ENCODE data around the gene FAM3A. TPM values are rescaled to one million over a fixed set of nuclear protein-coding genes. Genes with fewer than 3 reads are reported as not detected.
A peak's percentile ranks its signal among the peaks of the same experiment; 100 is the strongest.

The FAM3A gene
- total and polyA plus RNA-seq, 2 experiments from 2014 or later: 12.0 to 16.5 TPM

DNA sequence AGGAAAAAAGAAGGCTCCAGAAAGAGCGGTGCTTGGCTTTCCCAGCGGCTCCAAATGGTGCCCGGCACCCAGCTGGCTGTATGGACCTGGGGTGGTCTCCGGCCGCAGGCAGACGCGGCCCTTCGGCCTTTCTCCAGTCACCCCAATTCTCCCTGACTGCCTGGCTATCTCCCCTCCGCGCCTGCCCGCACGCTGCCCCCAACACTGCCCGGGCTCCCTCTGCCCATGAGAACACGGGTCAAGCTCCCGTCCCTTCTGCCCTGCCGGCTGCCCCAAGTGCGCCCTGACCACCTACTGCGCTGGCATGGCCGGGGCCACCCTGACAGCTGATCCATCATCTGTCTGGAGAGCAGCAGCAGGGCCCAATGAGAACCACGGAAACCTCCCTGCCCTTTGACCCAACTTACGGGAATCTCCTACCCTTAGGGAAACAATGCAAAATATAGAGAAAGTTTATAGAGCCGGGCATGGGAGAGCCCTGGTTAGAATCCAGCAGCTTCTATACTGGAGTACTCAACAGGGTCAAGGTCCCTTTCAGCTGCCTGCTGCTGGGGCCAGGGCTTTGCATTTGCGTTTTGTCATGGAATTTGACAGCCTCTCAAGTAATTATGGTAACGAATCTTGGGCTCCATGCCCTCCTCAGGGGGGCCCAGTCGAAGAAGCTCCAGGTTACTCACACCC, 1.2 kb upstream of the FAM3A start:
- H3K36me3 Mint-ChIP-seq (ENCODE audit: low read depth): no peaks in the 10 kb centered on the region
- Histone ChIP-seq H3K27ac (ENCODE audit: low read depth) (peak overlapping the region; percentile 90), H4K20me1 (replicated peaks; ENCODE audit: insufficient read depth) (no peaks in the 10 kb centered on the region), H3F3A (replicated peaks; ENCODE audit: low read depth) (0 out of 2 replicates have a peak, but pooled peaks cover 4% of the 10 kb centered on the region), H3K27me3 (ENCODE audit: insufficient read depth) (peaks cover 8% of the 10 kb centered on the region; the same call in 1 of the 2 replicates), H3K4me3 (peak overlapping the region; percentile 50), H3K4me1 (ENCODE audit: insufficient read depth) (peaks cover 10% of the 10 kb centered on the region), H3K36me3 (ENCODE audit: insufficient read depth) (no peaks in the 10 kb centered on the region), H3K79me2 (replicated peaks; ENCODE audit: insufficient read depth) (no peaks in the 10 kb centered on the region), H3K9me2 (ENCODE audit: insufficient read depth) (no peaks in the 10 kb centered on the region), H3K4me2 (peak overlapping the region; percentile 78), H2AFZ (no peak overlapping the region)
- H3K9me3 Mint-ChIP-seq: no peaks in the 10 kb centered on the region
- DNase-seq (ENCODE audit: low spot score) (peak; percentile 21), ATAC-seq (peak; percentile 46)
- H3K27ac Mint-ChIP-seq: no peak overlapping the region
- no peak for TF ChIP-seq POLR2AphosphoS5 (IDR thresholded peaks at IDR 0.05; ENCODE audit: low read depth)
- TF ChIP-seq NANOG (IDR thresholded peaks at IDR 0.05; ENCODE audit: borderline replicate concordance): no peak
- peak overlapping the region; percentile 79 for H3K4me3 Mint-ChIP-seq
- H3K4me1 Mint-ChIP-seq: peaks cover 14% of the 10 kb centered on the region
- peaks cover 17% of the 10 kb centered on the region for H3K27me3 Mint-ChIP-seq (ENCODE audit: insufficient read depth, low read depth, poor library complexity)

DNA sequence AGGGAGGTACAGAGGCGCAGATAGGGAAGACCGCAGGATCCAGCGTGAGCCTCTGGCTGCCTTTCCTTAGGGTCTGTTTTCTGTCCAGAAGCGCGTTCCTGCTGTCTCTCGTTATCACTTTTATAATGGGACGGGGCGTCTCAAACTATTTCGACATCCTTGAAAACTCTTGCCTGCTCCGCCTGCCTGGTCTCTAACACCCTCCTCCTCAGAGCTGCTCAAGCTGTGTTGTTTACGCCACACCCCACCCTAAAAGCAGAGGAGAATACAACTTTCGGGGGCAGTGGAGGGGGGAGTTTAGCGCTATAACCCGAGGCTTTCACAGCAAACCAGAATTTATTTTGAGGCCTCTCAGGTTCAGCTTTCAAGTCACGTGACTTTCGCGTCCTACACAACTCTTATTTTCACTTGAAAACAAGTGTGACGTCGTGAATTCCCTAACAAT, 646 bp upstream of the FAM3A start:
- Mint-ChIP-seq H3K4me3 (peak overlapping the region; percentile 79), H3K4me1 (peaks cover 14% of the 10 kb centered on the region), H3K9me3 (no peaks in the 10 kb centered on the region), H3K27me3 (ENCODE audit: insufficient read depth, low read depth, poor library complexity) (peaks cover 12% of the 10 kb centered on the region), H3K36me3 (ENCODE audit: low read depth) (no peaks in the 10 kb centered on the region), H3K27ac (peak overlapping the region; percentile 96)
- Histone ChIP-seq H2AFZ (no peak overlapping the region), H3K79me2 (replicated peaks; ENCODE audit: insufficient read depth) (no peaks in the 10 kb centered on the region), H3K36me3 (ENCODE audit: insufficient read depth) (no peaks in the 10 kb centered on the region), H3F3A (replicated peaks; ENCODE audit: low read depth) (0 out of 2 replicates have a peak, but pooled peaks cover 4% of the 10 kb centered on the region), H4K20me1 (replicated peaks; ENCODE audit: insufficient read depth) (no peaks in the 10 kb centered on the region), H3K4me3 (peak overlapping the region; percentile 50), H3K4me1 (ENCODE audit: insufficient read depth) (peaks cover 10% of the 10 kb centered on the region), H3K27ac (ENCODE audit: low read depth) (peak overlapping the region; percentile 90), H3K27me3 (ENCODE audit: insufficient read depth) (peaks cover 4% of the 10 kb centered on the region; the same call in 1 of the 2 replicates), H3K4me2 (peak overlapping the region; percentile 78), H3K9me2 (ENCODE audit: insufficient read depth) (no peaks in the 10 kb centered on the region)
- DNase-seq (ENCODE audit: low spot score) (peak; percentile 81), ATAC-seq (peak; percentile 30)
- peak; percentile 41; the same call in 1 of the 2 replicates for TF ChIP-seq CREB1 (CRISPR knock-in tag; IDR thresholded peaks at IDR 0.05; ENCODE audit: low read depth)
- no peak for TF ChIP-seq EZH2phosphoT487 (IDR thresholded peaks at IDR 0.05; ENCODE audit: unreplicated experiment)

DNA sequence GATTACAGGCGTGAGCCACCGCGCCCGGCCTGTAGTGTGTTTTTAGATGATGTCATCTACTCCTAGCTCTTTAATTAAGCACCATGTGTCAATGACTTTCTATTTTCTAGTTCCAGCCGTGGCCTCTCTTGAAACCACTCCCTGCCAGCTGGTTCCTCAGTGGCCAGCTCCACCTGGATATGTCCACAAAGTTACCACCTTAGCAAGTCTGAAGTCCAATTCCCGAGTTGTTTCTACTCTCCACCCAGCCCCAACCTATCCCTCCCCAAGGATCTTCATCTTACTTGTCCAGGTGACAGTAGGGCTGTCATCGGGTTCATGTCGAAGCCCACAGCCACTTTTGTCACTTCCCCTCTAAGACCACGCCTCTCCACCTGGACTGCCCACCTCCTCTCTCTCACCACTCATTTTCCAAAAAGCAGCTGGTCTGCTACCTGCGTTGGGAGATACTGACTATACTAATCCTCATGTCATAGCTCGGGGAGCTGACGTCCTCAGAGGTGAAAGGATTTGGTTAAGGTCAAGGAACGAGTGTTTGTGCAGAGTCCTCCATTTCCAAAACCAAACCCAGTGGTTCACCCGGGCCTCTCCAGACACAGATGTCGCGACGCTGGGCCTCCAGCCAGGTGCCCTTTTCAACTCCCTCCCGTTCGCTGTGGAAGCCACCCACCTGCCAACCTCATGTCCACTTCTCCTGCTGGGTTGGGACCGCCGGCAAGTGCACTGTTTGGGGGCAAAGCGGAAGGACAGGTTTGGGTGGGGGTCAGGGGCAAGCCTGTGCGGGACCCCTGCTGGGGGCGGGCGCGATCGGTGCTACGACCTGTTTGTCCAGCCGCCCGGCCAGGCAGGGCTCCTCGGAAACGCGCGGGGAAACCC, 704 bp downstream of the FAM3A start:
- no peak overlapping the region for H2AFZ ChIP-seq
- H3K36me3 ChIP-seq (ENCODE audit: insufficient read depth): no peaks in the 10 kb centered on the region
- Mint-ChIP-seq H3K27ac (no peak overlapping the region), H3K36me3 (ENCODE audit: low read depth) (no peaks in the 10 kb centered on the region), H3K4me3 (peak overlapping the region; percentile 74), H3K4me1 (peaks cover 14% of the 10 kb centered on the region), H3K27me3 (ENCODE audit: insufficient read depth, low read depth, poor library complexity) (peaks cover 12% of the 10 kb centered on the region), H3K9me3 (no peaks in the 10 kb centered on the region)
- DNase-seq (ENCODE audit: low spot score): no peak
- peak overlapping the region; percentile 76 for H3K4me2 ChIP-seq
- no peak overlapping the region for H3K27ac ChIP-seq (ENCODE audit: low read depth)
- no peaks in the 10 kb centered on the region for H4K20me1 ChIP-seq (replicated peaks; ENCODE audit: insufficient read depth)
- peaks cover 4% of the 10 kb centered on the region; the same call in 1 of the 2 replicates for H3K27me3 ChIP-seq (ENCODE audit: insufficient read depth)
- ATAC-seq: no peak
- no peaks in the 10 kb centered on the region for H3K79me2 ChIP-seq (replicated peaks; ENCODE audit: insufficient read depth)
- no peaks in the 10 kb centered on the region for H3K9me2 ChIP-seq (ENCODE audit: insufficient read depth)
- peak overlapping the region; percentile 69 for H3K4me3 ChIP-seq
- H3K4me1 ChIP-seq (ENCODE audit: insufficient read depth): peaks cover 10% of the 10 kb centered on the region
- 0 out of 2 replicates have a peak, but pooled peaks cover 4% of the 10 kb centered on the region for H3F3A ChIP-seq (replicated peaks; ENCODE audit: low read depth)
- TF ChIP-seq JUNB (IDR thresholded peaks at IDR 0.05; ENCODE audit: unreplicated experiment) (no peak), STAT1 (IDR thresholded peaks at IDR 0.05; ENCODE audit: unreplicated experiment) (no peak), POLR2AphosphoS5 (IDR thresholded peaks at IDR 0.05; ENCODE audit: low read depth) (no peak), ZNF114 (CRISPR knock-in tag; IDR thresholded peaks at IDR 0.05) (no peak), EZH2phosphoT487 (IDR thresholded peaks at IDR 0.05; ENCODE audit: unreplicated experiment) (no peak), NANOG (IDR thresholded peaks at IDR 0.05; ENCODE audit: borderline replicate concordance) (no peak), CREB1 (CRISPR knock-in tag; IDR thresholded peaks at IDR 0.05; ENCODE audit: low read depth) (no peak), ZNF331 (CRISPR knock-in tag; IDR thresholded peaks at IDR 0.05; ENCODE audit: low read depth) (no peak), EZH2 (IDR thresholded peaks at IDR 0.05; ENCODE audit: low read depth, unreplicated experiment) (no peak)
- TF ChIP-seq, protein P1, sequence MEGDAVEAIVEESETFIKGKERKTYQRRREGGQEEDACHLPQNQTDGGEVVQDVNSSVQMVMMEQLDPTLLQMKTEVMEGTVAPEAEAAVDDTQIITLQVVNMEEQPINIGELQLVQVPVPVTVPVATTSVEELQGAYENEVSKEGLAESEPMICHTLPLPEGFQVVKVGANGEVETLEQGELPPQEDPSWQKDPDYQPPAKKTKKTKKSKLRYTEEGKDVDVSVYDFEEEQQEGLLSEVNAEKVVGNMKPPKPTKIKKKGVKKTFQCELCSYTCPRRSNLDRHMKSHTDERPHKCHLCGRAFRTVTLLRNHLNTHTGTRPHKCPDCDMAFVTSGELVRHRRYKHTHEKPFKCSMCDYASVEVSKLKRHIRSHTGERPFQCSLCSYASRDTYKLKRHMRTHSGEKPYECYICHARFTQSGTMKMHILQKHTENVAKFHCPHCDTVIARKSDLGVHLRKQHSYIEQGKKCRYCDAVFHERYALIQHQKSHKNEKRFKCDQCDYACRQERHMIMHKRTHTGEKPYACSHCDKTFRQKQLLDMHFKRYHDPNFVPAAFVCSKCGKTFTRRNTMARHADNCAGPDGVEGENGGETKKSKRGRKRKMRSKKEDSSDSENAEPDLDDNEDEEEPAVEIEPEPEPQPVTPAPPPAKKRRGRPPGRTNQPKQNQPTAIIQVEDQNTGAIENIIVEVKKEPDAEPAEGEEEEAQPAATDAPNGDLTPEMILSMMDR (conservative IDR thresholded peaks at IDR 0.05; ENCODE audit: low read depth in 2 of 2): no peak
- TF ChIP-seq, protein P2, sequence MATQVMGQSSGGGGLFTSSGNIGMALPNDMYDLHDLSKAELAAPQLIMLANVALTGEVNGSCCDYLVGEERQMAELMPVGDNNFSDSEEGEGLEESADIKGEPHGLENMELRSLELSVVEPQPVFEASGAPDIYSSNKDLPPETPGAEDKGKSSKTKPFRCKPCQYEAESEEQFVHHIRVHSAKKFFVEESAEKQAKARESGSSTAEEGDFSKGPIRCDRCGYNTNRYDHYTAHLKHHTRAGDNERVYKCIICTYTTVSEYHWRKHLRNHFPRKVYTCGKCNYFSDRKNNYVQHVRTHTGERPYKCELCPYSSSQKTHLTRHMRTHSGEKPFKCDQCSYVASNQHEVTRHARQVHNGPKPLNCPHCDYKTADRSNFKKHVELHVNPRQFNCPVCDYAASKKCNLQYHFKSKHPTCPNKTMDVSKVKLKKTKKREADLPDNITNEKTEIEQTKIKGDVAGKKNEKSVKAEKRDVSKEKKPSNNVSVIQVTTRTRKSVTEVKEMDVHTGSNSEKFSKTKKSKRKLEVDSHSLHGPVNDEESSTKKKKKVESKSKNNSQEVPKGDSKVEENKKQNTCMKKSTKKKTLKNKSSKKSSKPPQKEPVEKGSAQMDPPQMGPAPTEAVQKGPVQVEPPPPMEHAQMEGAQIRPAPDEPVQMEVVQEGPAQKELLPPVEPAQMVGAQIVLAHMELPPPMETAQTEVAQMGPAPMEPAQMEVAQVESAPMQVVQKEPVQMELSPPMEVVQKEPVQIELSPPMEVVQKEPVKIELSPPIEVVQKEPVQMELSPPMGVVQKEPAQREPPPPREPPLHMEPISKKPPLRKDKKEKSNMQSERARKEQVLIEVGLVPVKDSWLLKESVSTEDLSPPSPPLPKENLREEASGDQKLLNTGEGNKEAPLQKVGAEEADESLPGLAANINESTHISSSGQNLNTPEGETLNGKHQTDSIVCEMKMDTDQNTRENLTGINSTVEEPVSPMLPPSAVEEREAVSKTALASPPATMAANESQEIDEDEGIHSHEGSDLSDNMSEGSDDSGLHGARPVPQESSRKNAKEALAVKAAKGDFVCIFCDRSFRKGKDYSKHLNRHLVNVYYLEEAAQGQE (IDR thresholded peaks at IDR 0.05; ENCODE audit: unreplicated experiment): no peak

Data from GM23338 (cell line).